GM21367 (cell line): ENCODE measurements around the gene TMEM167A.
"Not testable (repeated sequence)": the region's sequence is repeated elsewhere in the genome, so short reads cannot be mapped to it uniquely, and the experiment has no call there.

Experiments
- ATAC-seq: cut with Tn5 transposase; IDR thresholded peaks from one replicate; pipeline ENCODE4 v1.9.1; 2021; ENCODE audit not compliant: unreplicated experiment

TMEM167A gene

DNA sequence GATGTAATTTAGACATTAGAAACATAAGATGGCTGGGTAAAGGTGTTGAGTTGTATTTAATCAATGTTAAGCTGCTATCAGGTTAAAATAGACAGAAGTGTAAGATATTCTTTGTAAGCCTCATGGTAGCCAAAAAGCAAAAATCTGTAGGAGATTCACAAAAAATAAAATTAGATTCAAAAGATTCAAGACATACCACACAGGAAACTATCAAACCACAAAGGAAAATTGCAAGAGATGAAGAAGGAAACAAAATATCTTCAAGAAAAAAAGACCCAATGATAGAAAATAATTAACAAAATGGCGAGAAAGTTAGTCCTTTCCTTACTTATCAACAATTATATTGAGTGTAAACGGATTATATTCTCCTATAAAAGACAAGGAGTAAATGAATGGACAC is 15.4 kb upstream of the TMEM167A start:
- no peak for ATAC-seq

- no peak for ATAC-seq
These were observed 13.0 kb upstream of the TMEM167A start for GRCh38 chr5:83090169-83090568.

DNA sequence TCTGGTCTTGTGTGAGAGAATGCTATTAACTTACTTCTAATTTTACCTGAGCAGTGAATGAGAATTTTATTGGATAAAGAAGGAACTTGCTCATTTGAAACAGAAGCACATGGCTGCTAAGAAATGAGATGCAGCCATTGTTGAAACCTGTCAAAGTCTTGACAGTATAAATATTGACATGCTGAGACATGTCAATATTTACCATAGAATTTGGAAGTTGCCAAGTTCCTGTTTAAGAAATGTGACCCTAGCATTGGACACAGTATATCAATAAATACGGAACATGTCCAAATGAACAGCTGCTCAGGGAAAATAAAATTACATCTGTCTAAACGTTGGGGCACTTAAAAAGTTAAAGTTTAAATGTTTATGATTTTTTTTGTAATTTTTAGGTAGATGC is 7.9 kb upstream of the TMEM167A start:
- ATAC-seq: no peak

DNA sequence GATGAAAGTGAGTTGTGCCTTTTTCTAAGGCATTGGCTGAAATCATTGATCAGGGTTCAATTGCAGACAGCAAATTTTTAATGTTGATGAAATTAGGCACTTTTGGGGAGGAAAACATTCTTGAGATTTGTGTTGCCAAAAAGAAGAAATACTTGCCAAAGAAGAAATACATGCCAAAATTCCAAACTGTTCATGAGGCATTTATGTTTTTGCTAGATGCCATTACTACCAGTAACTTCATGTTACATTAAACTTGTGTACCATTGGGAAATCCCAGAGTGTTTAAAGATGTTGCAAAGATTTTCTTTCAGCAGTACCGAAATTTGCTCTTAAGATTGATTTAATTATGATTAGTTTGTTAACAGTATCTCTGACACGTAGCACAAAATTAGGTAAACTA is 7.1 kb upstream of the TMEM167A start:
- ATAC-seq: no peak

DNA sequence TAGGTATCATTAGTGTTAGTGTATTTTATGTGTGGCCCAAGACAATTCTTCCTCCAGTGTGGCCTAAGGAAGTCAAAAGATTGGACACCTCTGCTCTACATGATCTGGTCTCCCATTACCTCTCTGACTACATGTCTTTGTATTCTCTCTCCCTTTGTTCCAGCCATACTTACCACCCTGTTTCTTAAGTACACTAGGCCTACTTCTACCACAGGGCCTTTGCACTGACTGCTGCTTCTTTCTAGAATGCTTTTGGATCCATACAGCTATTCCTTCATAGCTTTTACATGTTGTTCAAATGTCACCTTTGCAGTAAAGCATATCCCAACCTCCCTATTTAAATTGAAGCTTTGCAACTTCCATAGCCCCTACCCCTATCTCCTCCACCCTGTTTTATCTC is 5.6 kb upstream of the TMEM167A start:
- no peak for ATAC-seq

GRCh38 chr5:83077662-83078261 is 568 bp upstream of the TMEM167A start:
- peak; percentile 9 for ATAC-seq

DNA sequence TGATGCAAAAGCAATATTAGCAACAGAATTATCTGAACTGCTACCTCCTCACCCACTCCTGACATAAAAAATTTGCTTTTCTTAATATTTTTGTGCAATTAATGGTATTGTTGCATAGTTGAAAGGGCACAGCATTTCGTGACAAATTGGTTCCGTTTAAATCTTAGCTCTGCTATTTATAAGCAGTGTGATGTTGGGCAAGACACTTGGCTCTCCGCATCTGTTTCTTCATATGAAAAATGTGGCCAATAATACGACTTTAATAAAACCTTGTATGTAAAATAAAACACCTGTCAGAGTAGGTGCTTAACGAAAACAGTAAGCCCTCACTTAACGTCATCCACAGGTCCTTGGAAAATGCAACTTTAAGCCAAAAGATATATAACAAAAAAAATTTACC is 4.2 kb downstream of the TMEM167A start:
- ATAC-seq: no peak

GRCh38 chr5:83071286-83072051 is 5.7 kb downstream of the TMEM167A start:
- no peak for ATAC-seq

- no peak for ATAC-seq
These were observed 7.9 kb downstream of the TMEM167A start for GRCh38 chr5:83069096-83069799.

- ATAC-seq: not testable (repeated sequence)
These were observed 9.8 kb downstream of the TMEM167A start for GRCh38 chr5:83067377-83067776.

DNA sequence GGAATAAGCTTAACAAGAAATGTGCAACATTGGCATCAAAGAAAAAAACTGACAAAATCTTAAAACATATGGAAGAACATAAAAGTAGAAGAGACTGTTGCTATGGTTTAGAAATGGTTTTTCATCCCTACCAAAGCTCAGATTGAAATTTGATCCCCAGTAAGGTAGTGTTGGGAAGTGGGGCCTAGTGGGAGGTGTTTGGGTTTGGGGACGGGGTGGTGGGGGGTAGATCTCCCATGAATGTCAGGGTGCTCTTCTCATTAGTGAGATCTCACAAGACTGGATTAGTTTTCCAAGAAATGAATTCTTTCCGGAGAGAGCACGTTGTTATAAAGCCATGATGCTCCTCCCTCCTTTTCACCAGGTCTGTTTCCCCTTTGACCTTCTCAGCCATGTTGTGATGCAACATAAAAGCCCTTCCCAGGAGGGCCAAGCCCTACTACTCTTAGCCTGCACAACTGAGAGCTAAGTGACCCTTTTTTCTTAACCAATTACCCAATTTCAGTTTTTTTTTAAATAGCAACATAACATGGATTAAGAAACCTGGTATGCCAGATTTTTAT is 10.6 kb downstream of the TMEM167A start:
- ATAC-seq: no peak

GRCh38 chr5:83059341-83059740 is 17.9 kb downstream of the TMEM167A start:
- no peak for ATAC-seq

- ATAC-seq: no peak
These were observed 18.5 kb downstream of the TMEM167A start for GRCh38 chr5:83058726-83059125.

DNA sequence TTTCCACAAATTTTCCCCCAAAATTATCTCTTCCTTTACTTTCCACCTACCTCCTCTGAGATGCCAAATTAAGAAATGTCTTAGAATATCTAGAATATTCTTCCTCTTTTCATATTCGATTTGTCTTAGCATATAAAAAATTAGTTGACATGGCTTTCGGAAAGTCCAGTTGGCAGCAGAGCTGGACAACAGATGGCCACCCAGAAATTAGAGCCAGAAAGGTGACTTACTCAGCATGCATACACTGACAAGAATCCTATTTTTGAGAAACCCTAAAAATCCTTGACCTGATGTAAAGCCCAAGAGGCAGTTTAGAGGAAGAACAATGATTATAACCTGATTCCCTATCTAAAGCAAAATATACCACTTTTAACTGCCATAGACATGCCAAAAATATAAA is 22.0 kb downstream of the TMEM167A start:
- no peak for ATAC-seq

- no peak for ATAC-seq
These were observed 26.4 kb downstream of the TMEM167A start for GRCh38 chr5:83050723-83051340.

DNA sequence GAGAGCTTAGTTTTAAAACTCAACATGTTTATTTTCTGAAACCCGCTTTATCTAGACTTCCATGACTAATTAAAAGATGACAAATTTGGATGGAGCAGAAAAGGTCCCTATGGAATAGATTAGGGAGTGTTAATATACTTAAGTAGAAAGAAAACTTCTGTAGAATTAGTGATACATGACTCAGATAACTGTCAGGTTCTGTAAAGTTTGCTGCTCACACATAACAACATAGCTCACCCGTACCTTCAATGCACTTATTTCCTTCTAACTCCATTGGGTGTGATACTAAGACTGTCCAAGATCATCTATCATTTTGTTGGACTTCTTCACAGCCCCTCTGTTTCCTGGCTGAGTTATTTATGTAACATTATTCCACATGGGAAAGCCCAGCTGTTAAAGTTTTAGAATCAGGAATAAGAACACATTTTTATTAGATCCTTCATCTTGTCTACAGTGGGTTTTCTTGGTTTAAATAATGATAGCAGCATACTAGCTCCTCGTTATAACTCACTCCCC is 27.8 kb downstream of the TMEM167A start:
- ATAC-seq: no peak

GRCh38 chr5:83048811-83049210 is 28.4 kb downstream of the TMEM167A start:
- ATAC-seq: no peak

DNA sequence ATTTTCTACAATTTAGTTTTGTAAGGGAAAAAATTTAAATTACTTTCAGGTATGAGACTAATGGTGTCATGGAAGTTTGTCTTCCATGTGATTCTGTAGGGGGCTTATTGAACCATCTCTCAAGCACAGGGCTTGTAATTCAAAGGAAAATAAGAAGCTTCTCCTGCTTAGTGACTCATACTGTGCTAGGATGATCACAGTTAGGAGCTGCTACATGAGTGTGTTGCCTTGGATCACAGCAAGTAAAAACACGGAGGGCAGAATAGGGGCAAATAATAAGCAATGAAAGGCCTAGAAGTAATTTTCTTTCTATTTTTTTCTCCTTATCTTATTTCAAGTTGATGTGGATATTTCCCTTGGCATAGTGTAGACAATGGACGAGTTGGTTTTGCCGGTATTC is 28.9 kb downstream of the TMEM167A start:
- ATAC-seq: no peak

DNA sequence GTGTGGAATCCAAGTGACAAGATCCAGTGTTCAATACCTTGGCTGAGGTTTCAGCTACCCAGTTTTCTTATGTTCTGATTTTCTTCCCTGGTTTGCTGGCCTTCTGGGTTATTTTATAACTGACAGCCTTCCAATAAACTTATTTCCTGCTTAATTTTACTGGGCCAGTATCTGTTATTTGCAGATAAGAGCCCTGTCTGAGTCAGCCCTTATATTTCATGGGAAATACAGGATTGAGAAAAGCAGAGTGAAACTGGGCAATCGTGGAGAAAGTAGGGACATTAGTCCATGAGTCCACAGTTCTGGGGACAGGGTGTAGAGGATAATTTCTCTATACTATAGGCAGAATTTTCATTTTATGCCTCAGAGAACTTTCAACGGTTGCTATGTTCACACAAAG is 32.3 kb downstream of the TMEM167A start:
- no peak for ATAC-seq

- no peak for ATAC-seq
These were observed 34.7 kb downstream of the TMEM167A start for GRCh38 chr5:83042507-83042906.

- no peak for ATAC-seq
These were observed 38.3 kb downstream of the TMEM167A start for GRCh38 chr5:83038924-83039323.
